GM12801 (cell line): ENCODE data around the gene CHD9.

Experiments
- CTCF ChIP-seq: IDR thresholded peaks from one replicate; pipeline ENCODE4 v1.5.1; 2011; ENCODE audit warnings: control low read depth; ENCODE audit not compliant: insufficient read length; ENCODE audit errors: extremely low read depth

CHD9 gene

GRCh38 chr16:53082509-53082908, 27.7 kb downstream of the CHD9 start:
- TF ChIP-seq CTCF: no peak

- TF ChIP-seq CTCF: no peak
Observed at GRCh38 chr16:53083119-53083518, 28.3 kb downstream of the CHD9 start.

- no peak for TF ChIP-seq CTCF
Observed at GRCh38 chr16:53084141-53084541, 29.4 kb downstream of the CHD9 start.

GRCh38 chr16:53084746-53085334, 30.0 kb downstream of the CHD9 start:
- TF ChIP-seq CTCF: no peak

- no peak for TF ChIP-seq CTCF
Observed at GRCh38 chr16:53085369-53085843, 30.6 kb downstream of the CHD9 start.

- TF ChIP-seq CTCF: no peak
Observed at GRCh38 chr16:53085931-53086421, 31.2 kb downstream of the CHD9 start.

- no peak for TF ChIP-seq CTCF
Observed at GRCh38 chr16:53087101-53087500, 32.3 kb downstream of the CHD9 start.
